Measurements from ENCODE around the gene METTL17. TPM values are rescaled to one million over a fixed set of nuclear protein-coding genes. Genes with fewer than 3 reads are reported as not detected.
"Not testable (repeated sequence)": the region's sequence is repeated elsewhere in the genome, so short reads cannot be mapped to it uniquely, and the experiment has no call there.

METTL17 gene
- total and polyA plus RNA-seq, 12 donors, result 66.2 to 231 (median 100) TPM

- 64 to 81% (median 74%) methylated on average over 5 to 7 of the region's 7 CpGs for WGBS, 4 donors
- Histone ChIP-seq H3K36me3 (replicated peaks in 1 of 2) (peaks cover 0 to 12% of the 10 kb centered on the region in 2 donors), H3K4me1 (replicated peaks in 1 of 2) (no peaks in the 10 kb centered on the region), H3K27me3 (no peaks in the 10 kb centered on the region), H3K9me3 (replicated peaks in 1 of 3) (no peaks in the 10 kb centered on the region), H3K4me3 (no peak overlapping the region), H3K27ac (no peak overlapping the region)
- TF ChIP-seq CTCF (IDR thresholded peaks at IDR 0.05) (no peak), POLR2A (IDR thresholded peaks at IDR 0.05) (no peak)
- DNase-seq, result no peak
- intact Hi-C loops (cut with DNase I), result no loop called here
These were observed 11.4 kb downstream of the METTL17 start for GRCh38 chr14:21001218-21001617.

DNA sequence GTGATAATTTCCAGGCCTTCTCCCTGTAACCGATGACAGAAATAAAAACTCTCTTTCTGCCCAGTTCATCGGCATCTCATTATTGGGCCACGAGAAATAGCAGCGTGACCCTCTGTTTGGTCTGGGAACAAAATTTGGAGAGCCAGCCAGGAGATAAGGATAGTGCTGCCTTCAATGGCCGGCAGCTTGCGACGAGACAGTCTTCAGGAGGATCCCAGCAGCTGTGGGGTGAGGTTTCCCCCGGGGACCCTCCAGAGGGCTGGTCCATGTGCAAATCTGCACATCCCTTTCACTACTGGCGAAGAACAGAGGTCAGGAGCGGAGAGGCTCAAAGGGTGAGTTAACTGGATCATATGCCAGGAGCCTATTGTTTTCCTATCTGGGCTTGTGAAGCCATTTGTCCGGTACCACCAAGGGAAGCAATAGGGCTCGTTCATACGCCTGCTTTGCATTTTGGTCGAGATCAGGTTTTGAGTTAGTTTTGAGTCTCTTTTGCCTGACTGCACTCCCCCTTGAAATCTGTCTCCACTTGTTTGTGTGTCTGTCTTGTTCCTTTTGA is 14.1 kb downstream of the METTL17 start:
- intact Hi-C loops (cut with DNase I), result no loop called here
- Histone ChIP-seq H3K9me3 (replicated peaks in 1 of 3) (no peaks in the 10 kb centered on the region), H3K36me3 (replicated peaks in 1 of 2) (no peaks in the 10 kb centered on the region), H3K4me1 (replicated peaks in 1 of 2) (no peaks in the 10 kb centered on the region), H3K27me3 (no peaks in the 10 kb centered on the region), H3K27ac (no peak overlapping the region), H3K4me3 (no peak overlapping the region)
- no peak for DNase-seq
- WGBS, 4 donors, result 85 to 91% (median 88%) methylated on average over 11 to 14 of the region's 14 CpGs
- TF ChIP-seq POLR2A (IDR thresholded peaks at IDR 0.05), result no peak
- TF ChIP-seq CTCF (IDR thresholded peaks at IDR 0.05), result no peak

- H3K4me1 ChIP-seq (replicated peaks in 1 of 2); H3K4me3 ChIP-seq; H3K27ac ChIP-seq; DNase-seq; H3K36me3 ChIP-seq (replicated peaks in 1 of 2); H3K9me3 ChIP-seq (replicated peaks in 1 of 3); H3K27me3 ChIP-seq; intact Hi-C loops (cut with DNase I): not testable (repeated sequence)
- 75 to 86% (median 84%) methylated on average over 3 of the region's 3 CpGs for WGBS, 4 donors
These were observed 19.9 kb downstream of the METTL17 start for GRCh38 chr14:21009721-21010120.

GRCh38 chr14:21011136-21011535 is 21.4 kb downstream of the METTL17 start:
- H3K4me3 ChIP-seq, result no peak overlapping the region
- H3K36me3 ChIP-seq (replicated peaks in 1 of 2), result no peaks in the 10 kb centered on the region
- H3K9me3 ChIP-seq (replicated peaks in 1 of 3), result no peaks in the 10 kb centered on the region
- no peak overlapping the region for H3K27ac ChIP-seq
- intact Hi-C loops (cut with DNase I), result no loop called here
- H3K27me3 ChIP-seq, result no peaks in the 10 kb centered on the region
- no peak for TF ChIP-seq CTCF (IDR thresholded peaks at IDR 0.05)
- TF ChIP-seq POLR2A (IDR thresholded peaks at IDR 0.05), result no peak
- WGBS, 4 donors, result 84 to 94% (median 89%) methylated on average over 1 of the region's 1 CpG
- peaks cover 5 to 9% of the 10 kb centered on the region in 2 donors for H3K4me1 ChIP-seq (replicated peaks in 1 of 2)
- DNase-seq, result no peak

DNA sequence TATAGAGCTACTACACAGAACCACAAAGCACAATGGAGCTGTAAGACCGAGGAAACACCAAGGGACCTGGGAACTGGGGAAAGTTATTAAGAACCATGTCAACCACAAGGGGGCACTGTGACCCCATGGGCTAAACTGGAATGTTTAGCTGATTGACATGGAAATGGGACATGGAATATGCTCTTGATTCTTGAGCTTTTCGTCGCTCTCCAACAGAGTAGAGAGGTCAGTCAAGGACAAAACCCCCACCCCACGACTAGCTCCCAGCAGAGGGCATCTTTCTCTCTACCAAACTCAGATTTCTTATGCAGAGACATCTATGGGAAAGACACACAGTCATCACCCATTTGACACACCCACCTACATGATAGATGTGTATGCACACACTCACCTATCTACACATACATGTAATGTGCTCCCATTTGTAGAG is 25.0 kb downstream of the METTL17 start:
- no peaks in the 10 kb centered on the region for H3K9me3 ChIP-seq (replicated peaks in 1 of 3)
- peaks cover 9 to 15% of the 10 kb centered on the region in 2 donors for H3K4me1 ChIP-seq (replicated peaks in 1 of 2)
- H3K36me3 ChIP-seq (replicated peaks in 1 of 2), result peaks cover 0 to 32% of the 10 kb centered on the region in 2 donors
- no peaks in the 10 kb centered on the region for H3K27me3 ChIP-seq
- H3K4me3 ChIP-seq, result no peak overlapping the region
- DNase-seq, result peak; percentile 84 to 96 (median 90)
- peak overlapping the region in 3 of 5 donors; percentile 3 to 51 (median 32) for H3K27ac ChIP-seq
- 0 to 2% (median 1%) methylated on average over 4 of the region's 4 CpGs for WGBS, 4 donors
- no peak for TF ChIP-seq POLR2A (IDR thresholded peaks at IDR 0.05)
- TF ChIP-seq CTCF (IDR thresholded peaks at IDR 0.05), result peak; percentile 96 to 99 (median 98)
- intact Hi-C loops (cut with DNase I), result loop anchor here in 1 of 2 donors (5.0 kb wide), 1 partner anchor 78 kb away; no protein-coding TSS in a partner anchor
